Measurements from ENCODE around the gene GRHPR. TPM values are rescaled to one million over a fixed set of nuclear protein-coding genes. Genes with fewer than 3 reads are reported as not detected.

Gene GRHPR
- total and polyA plus RNA-seq, 10 of the 15 experiments (the other 5 are each of a cell fraction or from before 2014, with no cell fraction given), result 52.4 to 194 (median 126) TPM

GRCh38 chr9:37410969-37411785 lies 11.3 kb upstream of the GRHPR start (continued):
- no peak for TF ChIP-seq SIX5 (IDR thresholded peaks at IDR 0.05; ENCODE audit: low read depth, low read length, severe bottlenecking)
- TF ChIP-seq MEF2B (IDR thresholded peaks at IDR 0.05; ENCODE audit: partially characterized antibody, poor library complexity, severe bottlenecking), result no peak
- peak; percentile 72; the same call in 1 of the 2 replicates for TF ChIP-seq CBFB (IDR thresholded peaks at IDR 0.05; ENCODE audit: low read depth)
- TF ChIP-seq ZZZ3 (IDR thresholded peaks at IDR 0.05; ENCODE audit: control insufficient read depth, insufficient read length, low read depth), result no peak
- TF ChIP-seq BMI1 (IDR thresholded peaks at IDR 0.05; ENCODE audit: borderline replicate concordance), result no peak
- peak; percentile 92 for TF ChIP-seq ZBED1 (IDR thresholded peaks at IDR 0.05; ENCODE audit: borderline replicate concordance)
- no peak for TF ChIP-seq LARP7 (IDR thresholded peaks at IDR 0.05)
- TF ChIP-seq MYB (IDR thresholded peaks at IDR 0.05; ENCODE audit: borderline replicate concordance, low read depth, low read length), result no peak
- no peak for TF ChIP-seq ETV6 (conservative IDR thresholded peaks at IDR 0.05 in 1 of 2, IDR thresholded peaks at IDR 0.05 in 1 of 2; ENCODE audit: borderline replicate concordance in 1 of 2, low read depth in 1 of 2)
- TF ChIP-seq SKIL (IDR thresholded peaks at IDR 0.05; ENCODE audit: low read depth, poor library complexity, severe bottlenecking), result no peak
- no peak for TF ChIP-seq HSF1 (IDR thresholded peaks at IDR 0.05; ENCODE audit: low read depth, low read length)
- TF ChIP-seq TCF7 (IDR thresholded peaks at IDR 0.05; ENCODE audit: borderline replicate concordance), result no peak
- TF ChIP-seq REST (IDR thresholded peaks at IDR 0.05; ENCODE audit: low read depth, low read length), result no peak
- no peak for TF ChIP-seq STAT3 (IDR thresholded peaks at IDR 0.05; ENCODE audit: low read depth, low read length)
- TF ChIP-seq SP1 (IDR thresholded peaks at IDR 0.05; ENCODE audit: low read depth, low read length), result peak; percentile 64
- TF ChIP-seq IRF4 (IDR thresholded peaks at IDR 0.05; ENCODE audit: low read depth, low read length), result peak; percentile 68; the same call in 1 of the 2 replicates
- 0 out of 2 replicates have a peak, but pooled peaks have one; percentile 52 for TF ChIP-seq MEF2A (IDR thresholded peaks at IDR 0.05; ENCODE audit: insufficient read depth, low read depth, low read length)
- peak; percentile 81 for TF ChIP-seq POLR2A (IDR thresholded peaks at IDR 0.05; ENCODE audit: low read depth, low read length)
- 0 out of 2 replicates have a peak, but pooled peaks have one; percentile 30 for TF ChIP-seq ZNF24 (IDR thresholded peaks at IDR 0.05)
- no peak for TF ChIP-seq RCOR1 (conservative IDR thresholded peaks at IDR 0.05; ENCODE audit: low read depth, low read length)

Measured in GM12878 (cell line).